ENCODE measurements around the gene HIPK2.

HIPK2 gene

GRCh38 chr7:139739863-139740597 lies 37.8 kb downstream of the HIPK2 start:
- peak overlapping the region; percentile 80 for H3K27ac ChIP-seq
- no peak for DNase-seq (ENCODE audit: low spot score)
- TF ChIP-seq CTCF (conservative IDR thresholded peaks at IDR 0.05; ENCODE audit: low read depth), result no peak
- ChIA-PET POLR2A (ENCODE audit: low non-redundant PET) (no interaction called here), CTCF (no interaction called here)

- CTCF ChIA-PET, result no interaction called here
These were observed 39.0 kb downstream of the HIPK2 start for GRCh38 chr7:139738772-139739171.

GRCh38 chr7:139738101-139738489 lies 39.7 kb downstream of the HIPK2 start:
- POLR2A ChIA-PET (ENCODE audit: low non-redundant PET), result no interaction called here
- no peak for DNase-seq (ENCODE audit: low spot score)
- H3K27ac ChIP-seq, result no peak overlapping the region
- no peak for TF ChIP-seq CTCF (conservative IDR thresholded peaks at IDR 0.05; ENCODE audit: low read depth)
- CTCF ChIA-PET, result no interaction called here

More at GRCh38 chr7:139738772-139739171, 39.0 kb downstream of the HIPK2 start:
- no peak for DNase-seq (ENCODE audit: low spot score)
- POLR2A ChIA-PET (ENCODE audit: low non-redundant PET), result no interaction called here
- TF ChIP-seq CTCF (conservative IDR thresholded peaks at IDR 0.05; ENCODE audit: low read depth), result no peak
- H3K27ac ChIP-seq, result peak overlapping the region; percentile 42; the same call in 1 of the 2 replicates

GRCh38 chr7:139737221-139738100 lies 40.3 kb downstream of the HIPK2 start:
- peak overlapping the region; percentile 52 for H3K27ac ChIP-seq
- no peak for DNase-seq (ENCODE audit: low spot score)
- TF ChIP-seq CTCF (conservative IDR thresholded peaks at IDR 0.05; ENCODE audit: low read depth), result no peak
- CTCF ChIA-PET, result interaction anchor here (0.6 kb wide), 2 partner anchors 36 to 43 kb away, joined by 3 to 4 read pairs; no protein-coding TSS in a partner anchor
- POLR2A ChIA-PET (ENCODE audit: low non-redundant PET), result no interaction called here

GRCh38 chr7:139735912-139736595 lies 41.7 kb downstream of the HIPK2 start:
- POLR2A ChIA-PET (ENCODE audit: low non-redundant PET), result no interaction called here
- no peak for DNase-seq (ENCODE audit: low spot score)
- CTCF ChIA-PET, result no interaction called here
- TF ChIP-seq CTCF (conservative IDR thresholded peaks at IDR 0.05; ENCODE audit: low read depth), result no peak
- peak overlapping the region; percentile 58 for H3K27ac ChIP-seq

GRCh38 chr7:139735466-139735865 lies 42.3 kb downstream of the HIPK2 start:
- H3K27ac ChIP-seq, result peak overlapping the region; percentile 58
- TF ChIP-seq CTCF (conservative IDR thresholded peaks at IDR 0.05; ENCODE audit: low read depth), result no peak
- POLR2A ChIA-PET (ENCODE audit: low non-redundant PET), result no interaction called here
- no peak for DNase-seq (ENCODE audit: low spot score)
- CTCF ChIA-PET, result no interaction called here
